Astrocyte (in vitro differentiated cells and primary cell): ENCODE measurements around the gene LRRK1. TPM values are rescaled to one million over a fixed set of nuclear protein-coding genes. Genes with fewer than 3 reads are reported as not detected.

Experiments used
- DNase-seq: peaks from one replicate; pipeline ENCODE4 v3.0.0-alpha.2; 2010; ENCODE audit warnings: low read depth
- FAIRE-seq: peaks from 2 replicates; lab custom pipeline; 2011; peaks lifted over from hg19 to GRCh38; lab: Jason Lieb, UNC
- H2AFZ ChIP-seq: 2 replicates; pipeline ENCODE4 v1.6.0; 2012; ENCODE audit warnings: low read depth, low read length, inconsistent platforms
- H3K27ac ChIP-seq: 2 replicates; pipeline ENCODE4 v1.5.1; 2011; ENCODE audit warnings: low read depth, low read length, inconsistent platforms
- H3K27me3 ChIP-seq: 2 replicates; pipeline ENCODE4 v1.6.0; 2011; ENCODE audit warnings: low read length, inconsistent platforms; ENCODE audit not compliant: insufficient read depth
- H3K36me3 ChIP-seq: 2 replicates; pipeline ENCODE4 v1.5.1; 2011; ENCODE audit warnings: low read length, inconsistent platforms; ENCODE audit not compliant: insufficient read depth
- H3K4me1 ChIP-seq: 2 replicates; pipeline ENCODE4 v1.5.1; 2011; ENCODE audit warnings: low read length, inconsistent platforms; ENCODE audit not compliant: insufficient read depth
- H3K4me2 ChIP-seq: 2 replicates; pipeline ENCODE4 v1.6.0; 2012; ENCODE audit warnings: low read length, inconsistent platforms
- H3K4me3 ChIP-seq: 2 replicates; pipeline ENCODE4 v1.5.1; 2011; ENCODE audit warnings: low read depth, mild to moderate bottlenecking, low read length, inconsistent platforms; ENCODE audit not compliant: insufficient read depth
- H3K79me2 ChIP-seq: 2 replicates; pipeline ENCODE4 v1.6.0; 2012; ENCODE audit warnings: mild to moderate bottlenecking, low read length, inconsistent platforms; ENCODE audit not compliant: insufficient read depth
- H3K9ac ChIP-seq: 2 replicates; pipeline ENCODE4 v1.6.0; 2012; ENCODE audit warnings: mild to moderate bottlenecking, low read length, inconsistent platforms
- H3K9me3 ChIP-seq: 2 replicates; pipeline ENCODE4 v1.5.1; 2012; ENCODE audit warnings: low read depth, mild to moderate bottlenecking, low read length, inconsistent platforms; ENCODE audit not compliant: insufficient read depth
- H4K20me1 ChIP-seq: 2 replicates; pipeline ENCODE4 v1.6.0; 2012; ENCODE audit warnings: low read length, inconsistent platforms; ENCODE audit not compliant: insufficient read depth
- H3K27ac Mint-ChIP-seq: one replicate; pipeline ENCODE4 v1.8.0; 2021; ENCODE audit warnings: mild to moderate bottlenecking, mixed read lengths; ENCODE audit not compliant: unreplicated experiment
- H3K27me3 Mint-ChIP-seq: one replicate; pipeline ENCODE4 v1.8.0; 2021; ENCODE audit warnings: low read depth, mixed read lengths; ENCODE audit not compliant: unreplicated experiment
- H3K36me3 Mint-ChIP-seq: one replicate; pipeline ENCODE4 v1.8.0; 2021; ENCODE audit warnings: low read depth, mixed read lengths; ENCODE audit not compliant: unreplicated experiment
- H3K4me1 Mint-ChIP-seq: one replicate; pipeline ENCODE4 v1.8.0; 2021; ENCODE audit warnings: low read depth, mixed read lengths; ENCODE audit not compliant: unreplicated experiment
- H3K4me3 Mint-ChIP-seq: one replicate; pipeline ENCODE4 v1.8.0; 2021; ENCODE audit warnings: mild to moderate bottlenecking, moderate library complexity, mixed read lengths; ENCODE audit not compliant: unreplicated experiment
- H3K9me3 Mint-ChIP-seq: one replicate; pipeline ENCODE4 v1.8.0; 2021; ENCODE audit warnings: mild to moderate bottlenecking, mixed read lengths; ENCODE audit not compliant: unreplicated experiment
- EZH2 ChIP-seq: IDR thresholded peaks from 2 replicates; pipeline ENCODE4 v1.6.1; 2012; ENCODE audit warnings: mild to moderate bottlenecking, low read length, inconsistent platforms; ENCODE audit not compliant: insufficient read depth
- total RNA-seq: library from RNA; stranded (reverse); gene quantifications from 2 replicates; pipeline ENCODE4 v1.2.1, GENCODE V29; 2021
- TF ChIP-seq, protein P1 (sequence below): IDR thresholded peaks from 2 replicates; pipeline ENCODE4 v1.5.1; 2011; ENCODE audit warnings: low read depth, mild to moderate bottlenecking, inconsistent platforms, low read length, moderate library complexity; ENCODE audit not compliant: insufficient read depth

The LRRK1 gene
- total RNA-seq, 1 donor from 2014 or later: 0.41 TPM

- Histone ChIP-seq H3K4me1 (peaks cover 7% of the 10 kb centered on the region), H2AFZ (no peak overlapping the region), H3K4me3 (no peak overlapping the region), H4K20me1 (no peaks in the 10 kb centered on the region), H3K4me2 (no peak overlapping the region), H3K9me3 (no peaks in the 10 kb centered on the region), H3K27ac (no peak overlapping the region), H3K79me2 (no peaks in the 10 kb centered on the region), H3K36me3 (no peaks in the 10 kb centered on the region), H3K9ac (no peak overlapping the region), H3K27me3 (no peaks in the 10 kb centered on the region)
- Mint-ChIP-seq H3K4me3 (no peak overlapping the region), H3K4me1 (peaks cover 6% of the 10 kb centered on the region), H3K9me3 (peaks cover under 1% of the 10 kb centered on the region), H3K36me3 (no peaks in the 10 kb centered on the region), H3K27me3 (peaks cover 15% of the 10 kb centered on the region), H3K27ac (no peak overlapping the region)
- FAIRE-seq (no peak), DNase-seq (no peak)
- TF ChIP-seq, protein P1, sequence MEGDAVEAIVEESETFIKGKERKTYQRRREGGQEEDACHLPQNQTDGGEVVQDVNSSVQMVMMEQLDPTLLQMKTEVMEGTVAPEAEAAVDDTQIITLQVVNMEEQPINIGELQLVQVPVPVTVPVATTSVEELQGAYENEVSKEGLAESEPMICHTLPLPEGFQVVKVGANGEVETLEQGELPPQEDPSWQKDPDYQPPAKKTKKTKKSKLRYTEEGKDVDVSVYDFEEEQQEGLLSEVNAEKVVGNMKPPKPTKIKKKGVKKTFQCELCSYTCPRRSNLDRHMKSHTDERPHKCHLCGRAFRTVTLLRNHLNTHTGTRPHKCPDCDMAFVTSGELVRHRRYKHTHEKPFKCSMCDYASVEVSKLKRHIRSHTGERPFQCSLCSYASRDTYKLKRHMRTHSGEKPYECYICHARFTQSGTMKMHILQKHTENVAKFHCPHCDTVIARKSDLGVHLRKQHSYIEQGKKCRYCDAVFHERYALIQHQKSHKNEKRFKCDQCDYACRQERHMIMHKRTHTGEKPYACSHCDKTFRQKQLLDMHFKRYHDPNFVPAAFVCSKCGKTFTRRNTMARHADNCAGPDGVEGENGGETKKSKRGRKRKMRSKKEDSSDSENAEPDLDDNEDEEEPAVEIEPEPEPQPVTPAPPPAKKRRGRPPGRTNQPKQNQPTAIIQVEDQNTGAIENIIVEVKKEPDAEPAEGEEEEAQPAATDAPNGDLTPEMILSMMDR: no peak
- no peak for TF ChIP-seq EZH2
These were observed 91.6 kb downstream of the LRRK1 start for GRCh38 chr15:101010781-101011180.

GRCh38 chr15:101012326-101013200 is 93.4 kb downstream of the LRRK1 start:
- no peaks in the 10 kb centered on the region for H3K9me3 Mint-ChIP-seq
- no peak overlapping the region for H2AFZ ChIP-seq
- no peaks in the 10 kb centered on the region for H3K9me3 ChIP-seq
- FAIRE-seq: no peak
- no peak overlapping the region for H3K4me2 ChIP-seq
- no peak overlapping the region for H3K4me3 ChIP-seq
- TF ChIP-seq, protein P1: no peak
- TF ChIP-seq EZH2: no peak
- peaks cover 14% of the 10 kb centered on the region for H3K27me3 Mint-ChIP-seq
- H3K4me3 Mint-ChIP-seq: no peak overlapping the region
- no peaks in the 10 kb centered on the region for H3K27me3 ChIP-seq
- no peaks in the 10 kb centered on the region for H3K79me2 ChIP-seq
- H3K9ac ChIP-seq: no peak overlapping the region
- H4K20me1 ChIP-seq: no peaks in the 10 kb centered on the region
- peaks cover 2% of the 10 kb centered on the region for H3K4me1 ChIP-seq
- peaks cover 2% of the 10 kb centered on the region for H3K4me1 Mint-ChIP-seq
- H3K36me3 ChIP-seq: peaks cover 2% of the 10 kb centered on the region
- no peak overlapping the region for H3K27ac ChIP-seq
- DNase-seq: no peak
- no peaks in the 10 kb centered on the region for H3K36me3 Mint-ChIP-seq
- no peak overlapping the region for H3K27ac Mint-ChIP-seq

DNA sequence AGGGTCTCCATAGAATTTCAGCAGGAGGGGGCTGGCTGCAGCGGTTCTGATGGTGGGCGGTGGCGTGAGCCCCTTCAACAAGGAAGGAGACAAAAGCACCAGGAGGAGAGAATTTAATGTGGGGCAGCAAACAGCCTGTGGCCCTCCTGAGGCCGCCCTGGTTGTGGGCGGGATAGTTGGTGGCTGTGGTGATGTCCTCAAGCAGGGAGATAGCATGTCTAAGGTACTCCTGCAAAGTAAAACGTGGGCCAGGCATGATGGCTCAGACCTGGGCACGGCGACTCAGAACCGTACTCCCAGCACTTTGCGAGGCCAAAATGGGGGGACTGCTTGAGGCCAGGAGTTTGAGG is 94.0 kb downstream of the LRRK1 start:
- Mint-ChIP-seq H3K9me3 (no peaks in the 10 kb centered on the region), H3K4me1 (peaks cover 2% of the 10 kb centered on the region), H3K27me3 (peaks cover 12% of the 10 kb centered on the region), H3K27ac (no peak overlapping the region), H3K36me3 (no peaks in the 10 kb centered on the region), H3K4me3 (no peak overlapping the region)
- TF ChIP-seq EZH2: no peak
- TF ChIP-seq, protein P1: no peak
- H3K9me3 ChIP-seq: no peaks in the 10 kb centered on the region
- no peak for DNase-seq
- H3K4me2 ChIP-seq: no peak overlapping the region
- no peaks in the 10 kb centered on the region for H3K27me3 ChIP-seq
- H3K36me3 ChIP-seq: peaks cover 2% of the 10 kb centered on the region
- no peak overlapping the region for H2AFZ ChIP-seq
- no peak overlapping the region for H3K27ac ChIP-seq
- no peak overlapping the region for H3K9ac ChIP-seq
- H4K20me1 ChIP-seq: no peaks in the 10 kb centered on the region
- H3K4me1 ChIP-seq: no peaks in the 10 kb centered on the region
- H3K4me3 ChIP-seq: no peak overlapping the region
- H3K79me2 ChIP-seq: no peaks in the 10 kb centered on the region
- FAIRE-seq: no peak
